OCI-LY1 (cell line): ENCODE measurements around the gene DNAJB6.

Experiments used
- H2AFZ ChIP-seq: fragments of 200-600 bp; sonication (generic), shearing (Covaris generic); 2 replicates; pipeline ENCODE4 v1.6.0; 2014; ENCODE audit warnings: antibody characterized with exemption, mild to moderate bottlenecking, low read length
- H3F3A ChIP-seq: fragments of 200-600 bp; sonication (generic), shearing (Covaris generic); 2 replicates; pipeline ENCODE4 v1.6.0; 2014; ENCODE audit warnings: mild to moderate bottlenecking, antibody characterized with exemption, low read length, moderate library complexity; ENCODE audit not compliant: insufficient read depth
- H3K27ac ChIP-seq: fragments of 200-600 bp; sonication (generic); 2 replicates; pipeline ENCODE4 v1.5.1; 2014; ENCODE audit warnings: low read length, mixed run types, mild to moderate bottlenecking, low read depth; ENCODE audit not compliant: poor library complexity, severe bottlenecking
- H3K27me3 ChIP-seq: fragments of 200-600 bp; sonication (generic); 2 replicates; pipeline ENCODE4 v1.6.0; 2014; ENCODE audit warnings: antibody characterized with exemption, mild to moderate bottlenecking, low read length, moderate library complexity; ENCODE audit not compliant: insufficient read depth
- H3K36me3 ChIP-seq: fragments of 200-600 bp; sonication (generic); 2 replicates; pipeline ENCODE4 v1.6.1; 2014; ENCODE audit warnings: mild to moderate bottlenecking, antibody characterized with exemption, low read length, moderate library complexity, mixed read lengths; ENCODE audit not compliant: insufficient read depth
- H3K4me1 ChIP-seq: fragments of 200-600 bp; sonication (generic); 2 replicates; pipeline ENCODE4 v1.5.1; 2014; ENCODE audit warnings: mild to moderate bottlenecking, low read length, moderate library complexity; ENCODE audit not compliant: insufficient read depth, severe bottlenecking
- H3K4me2 ChIP-seq: fragments of 200-600 bp; sonication (generic), shearing (Covaris generic); 2 replicates; pipeline ENCODE4 v1.6.1; 2014; ENCODE audit warnings: low read length
- H3K4me3 ChIP-seq: fragments of 200-600 bp; sonication (generic); 2 replicates; pipeline ENCODE4 v1.5.1; 2014; ENCODE audit warnings: low read length, low read depth, mild to moderate bottlenecking, mixed read lengths; ENCODE audit not compliant: poor library complexity, severe bottlenecking
- H3K79me2 ChIP-seq: fragments of 200-600 bp; shearing (Covaris generic); 2 replicates; pipeline ENCODE4 v1.6.1; 2016; ENCODE audit warnings: mixed run types, low read length, mixed read lengths; ENCODE audit not compliant: insufficient read depth
- H3K9ac ChIP-seq: fragments of 200-600 bp; sonication (generic), shearing (Covaris generic); 2 replicates; pipeline ENCODE4 v1.6.1; 2014; ENCODE audit warnings: mild to moderate bottlenecking, low read length, mixed read lengths
- H3K9me2 ChIP-seq: fragments of 200-600 bp; sonication (generic), shearing (Covaris generic); 2 replicates; pipeline ENCODE4 v1.6.1; 2014; ENCODE audit warnings: low read depth, mild to moderate bottlenecking, low read length, mixed read lengths
- H3K9me3 ChIP-seq: fragments of 200-600 bp; shearing (Covaris generic); 2 replicates; pipeline ENCODE4 v1.6.1; 2014; ENCODE audit warnings: low read length, mixed read lengths
- H4K20me1 ChIP-seq: fragments of 200-600 bp; sonication (generic), shearing (Covaris generic); 2 replicates; pipeline ENCODE4 v1.6.0; 2016; ENCODE audit warnings: mild to moderate bottlenecking, low read length; ENCODE audit not compliant: insufficient read depth
- EZH2 ChIP-seq: fragments of 200-600 bp; sonication (generic), shearing (Covaris generic); IDR thresholded peaks from 2 replicates; pipeline ENCODE4 v1.8.0; 2017; ENCODE audit warnings: borderline replicate concordance, mixed run types, mild to moderate bottlenecking, antibody characterized with exemption, low read length, moderate library complexity, mixed read lengths
- TF ChIP-seq, protein P1 (sequence below): fragments of 200-600 bp; sonication (generic), shearing (Covaris generic); IDR thresholded peaks from 2 replicates; pipeline ENCODE4 v1.5.1; 2017; ENCODE audit warnings: mild to moderate bottlenecking, antibody characterized with exemption, low read length, moderate library complexity, mixed read lengths

DNAJB6 gene

GRCh38 chr7:157440346-157441022 lies 103.7 kb downstream of the DNAJB6 start:
- H3F3A ChIP-seq, result peaks cover 4% of the 10 kb centered on the region; the same call in 1 of the 2 replicates
- no peaks in the 10 kb centered on the region for H3K79me2 ChIP-seq
- H3K27ac ChIP-seq, result no peak overlapping the region
- peaks cover 24% of the 10 kb centered on the region for H3K27me3 ChIP-seq
- H2AFZ ChIP-seq, result no peak overlapping the region
- H4K20me1 ChIP-seq, result no peaks in the 10 kb centered on the region
- H3K4me3 ChIP-seq, result no peak overlapping the region
- no peak overlapping the region for H3K4me2 ChIP-seq
- H3K36me3 ChIP-seq, result no peaks in the 10 kb centered on the region
- peaks cover 10% of the 10 kb centered on the region for H3K4me1 ChIP-seq
- no peaks in the 10 kb centered on the region for H3K9me3 ChIP-seq
- H3K9ac ChIP-seq, result no peak overlapping the region
- H3K9me2 ChIP-seq, result no peaks in the 10 kb centered on the region
- TF ChIP-seq, protein P1, sequence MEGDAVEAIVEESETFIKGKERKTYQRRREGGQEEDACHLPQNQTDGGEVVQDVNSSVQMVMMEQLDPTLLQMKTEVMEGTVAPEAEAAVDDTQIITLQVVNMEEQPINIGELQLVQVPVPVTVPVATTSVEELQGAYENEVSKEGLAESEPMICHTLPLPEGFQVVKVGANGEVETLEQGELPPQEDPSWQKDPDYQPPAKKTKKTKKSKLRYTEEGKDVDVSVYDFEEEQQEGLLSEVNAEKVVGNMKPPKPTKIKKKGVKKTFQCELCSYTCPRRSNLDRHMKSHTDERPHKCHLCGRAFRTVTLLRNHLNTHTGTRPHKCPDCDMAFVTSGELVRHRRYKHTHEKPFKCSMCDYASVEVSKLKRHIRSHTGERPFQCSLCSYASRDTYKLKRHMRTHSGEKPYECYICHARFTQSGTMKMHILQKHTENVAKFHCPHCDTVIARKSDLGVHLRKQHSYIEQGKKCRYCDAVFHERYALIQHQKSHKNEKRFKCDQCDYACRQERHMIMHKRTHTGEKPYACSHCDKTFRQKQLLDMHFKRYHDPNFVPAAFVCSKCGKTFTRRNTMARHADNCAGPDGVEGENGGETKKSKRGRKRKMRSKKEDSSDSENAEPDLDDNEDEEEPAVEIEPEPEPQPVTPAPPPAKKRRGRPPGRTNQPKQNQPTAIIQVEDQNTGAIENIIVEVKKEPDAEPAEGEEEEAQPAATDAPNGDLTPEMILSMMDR, result no peak

DNA sequence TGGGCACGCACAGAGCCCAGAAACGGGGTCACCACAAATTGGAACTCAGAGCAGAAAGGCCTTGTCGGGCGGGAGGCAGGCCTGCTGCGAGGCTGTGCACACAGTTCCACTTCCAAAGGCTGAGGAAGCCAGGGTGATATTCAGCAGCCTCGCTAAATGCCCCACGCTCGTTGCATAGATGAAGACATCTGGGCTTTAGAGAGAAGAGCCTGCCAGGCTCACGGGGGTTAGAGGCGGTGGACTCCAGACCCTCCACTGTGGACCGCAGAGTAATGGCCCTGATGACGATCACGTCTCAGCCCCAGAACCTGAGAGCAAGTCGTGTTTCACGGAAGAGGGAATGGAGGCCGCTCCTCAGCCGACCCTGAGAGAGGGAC lies 104.2 kb downstream of the DNAJB6 start:
- Histone ChIP-seq H3K27ac (no peak overlapping the region), H3K9me2 (no peaks in the 10 kb centered on the region), H3K36me3 (no peaks in the 10 kb centered on the region), H3K4me1 (peaks cover 10% of the 10 kb centered on the region), H3F3A (peaks cover 4% of the 10 kb centered on the region; the same call in 1 of the 2 replicates), H3K4me3 (no peak overlapping the region), H3K4me2 (no peak overlapping the region), H3K9ac (no peak overlapping the region), H3K27me3 (peaks cover 27% of the 10 kb centered on the region), H2AFZ (no peak overlapping the region), H3K79me2 (no peaks in the 10 kb centered on the region), H4K20me1 (no peaks in the 10 kb centered on the region), H3K9me3 (no peaks in the 10 kb centered on the region)
- no peak for TF ChIP-seq EZH2
- TF ChIP-seq, protein P1, result no peak

DNA sequence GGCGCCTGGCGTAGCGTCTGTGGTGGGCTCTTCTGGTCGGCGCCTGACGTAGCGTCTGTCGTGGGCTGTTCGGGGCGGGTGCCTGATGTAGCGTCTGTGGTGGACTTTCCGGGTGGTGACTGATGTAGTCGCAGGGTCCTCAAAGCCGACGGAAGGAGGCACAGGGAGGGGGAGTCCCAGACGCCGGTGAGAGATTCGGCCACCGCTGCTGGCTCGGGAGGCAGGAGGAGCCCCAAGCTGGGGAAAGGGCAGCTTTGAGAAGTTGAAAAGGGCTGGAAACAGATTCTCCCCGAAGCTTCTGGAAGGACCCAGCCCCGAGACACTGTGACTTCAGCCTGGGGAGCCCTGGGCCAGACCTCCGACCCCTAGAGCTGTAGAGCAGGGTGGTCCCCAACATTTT lies 105.7 kb downstream of the DNAJB6 start:
- no peak overlapping the region for H3K27ac ChIP-seq
- H3K9me3 ChIP-seq, result no peaks in the 10 kb centered on the region
- peaks cover 27% of the 10 kb centered on the region for H3K27me3 ChIP-seq
- H4K20me1 ChIP-seq, result no peaks in the 10 kb centered on the region
- TF ChIP-seq EZH2, result no peak
- TF ChIP-seq, protein P1, result no peak
- H3K9ac ChIP-seq, result no peak overlapping the region
- no peak overlapping the region for H3K4me3 ChIP-seq
- H3F3A ChIP-seq, result no peaks in the 10 kb centered on the region
- no peaks in the 10 kb centered on the region for H3K79me2 ChIP-seq
- no peaks in the 10 kb centered on the region for H3K36me3 ChIP-seq
- no peak overlapping the region for H3K4me2 ChIP-seq
- no peaks in the 10 kb centered on the region for H3K9me2 ChIP-seq
- peaks cover 10% of the 10 kb centered on the region for H3K4me1 ChIP-seq
- H2AFZ ChIP-seq, result no peak overlapping the region
